Measurements from ENCODE around the gene GALNT5.

GRCh38 chr2:157220502-157220901, 37.0 kb upstream of the GALNT5 start:
- TF ChIP-seq CTCF (IDR thresholded peaks at IDR 0.05), result no peak
- TF ChIP-seq POLR2AphosphoS5 (IDR thresholded peaks at IDR 0.05), result no peak
- no peak for TF ChIP-seq POLR2A (IDR thresholded peaks at IDR 0.05)

Data from suprapubic skin (tissue), 4 donors.